HFF-Myc (cell line): ENCODE results near the gene NCKAP5.

Experiments
- DNase-seq: peaks from one replicate; pipeline ENCODE4 v3.0.0-alpha.2; 2011; ENCODE audit warnings: low read depth; ENCODE audit errors: extremely low read depth
- H3K4me3 ChIP-seq: replicated peaks from 2 replicates; pipeline ENCODE4 v1.5.1; 2011; ENCODE audit warnings: low read depth, mild to moderate bottlenecking, control low read depth, low read length
- CTCF ChIP-seq: IDR thresholded peaks from 2 replicates; pipeline ENCODE4 v1.5.1; 2012; ENCODE audit warnings: mild to moderate bottlenecking, low read depth, low read length, control low read depth; ENCODE audit errors: missing control alignments

The NCKAP5 gene

GRCh38 chr2:132883430-132883829 is 684.8 kb downstream of the NCKAP5 start:
- no peak for DNase-seq
- no peak for TF ChIP-seq CTCF
- no peak overlapping the region for H3K4me3 ChIP-seq

DNA sequence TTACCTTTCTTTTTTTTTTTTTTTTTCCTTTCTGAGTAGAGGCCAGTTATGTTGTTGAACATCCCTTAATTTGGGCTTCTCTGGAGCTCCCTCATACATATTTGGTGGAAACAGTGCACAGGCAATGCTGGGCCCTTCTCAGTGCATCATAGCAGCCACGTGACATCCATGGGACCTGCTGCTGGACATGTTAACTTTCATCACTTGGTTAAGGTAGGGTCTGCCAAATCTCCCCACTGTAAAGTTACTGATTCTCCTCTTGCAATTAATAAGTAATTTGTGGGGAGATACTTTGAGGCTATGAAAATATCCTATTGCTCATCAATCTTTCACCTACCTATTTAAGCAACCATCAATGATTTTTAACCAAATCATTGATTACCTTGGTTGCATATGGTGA is 686.7 kb downstream of the NCKAP5 start:
- no peak for DNase-seq
- no peak for TF ChIP-seq CTCF
- no peak overlapping the region for H3K4me3 ChIP-seq

GRCh38 chr2:132877923-132878322 is 690.3 kb downstream of the NCKAP5 start:
- no peak overlapping the region for H3K4me3 ChIP-seq
- no peak for TF ChIP-seq CTCF
- DNase-seq, result no peak

DNA sequence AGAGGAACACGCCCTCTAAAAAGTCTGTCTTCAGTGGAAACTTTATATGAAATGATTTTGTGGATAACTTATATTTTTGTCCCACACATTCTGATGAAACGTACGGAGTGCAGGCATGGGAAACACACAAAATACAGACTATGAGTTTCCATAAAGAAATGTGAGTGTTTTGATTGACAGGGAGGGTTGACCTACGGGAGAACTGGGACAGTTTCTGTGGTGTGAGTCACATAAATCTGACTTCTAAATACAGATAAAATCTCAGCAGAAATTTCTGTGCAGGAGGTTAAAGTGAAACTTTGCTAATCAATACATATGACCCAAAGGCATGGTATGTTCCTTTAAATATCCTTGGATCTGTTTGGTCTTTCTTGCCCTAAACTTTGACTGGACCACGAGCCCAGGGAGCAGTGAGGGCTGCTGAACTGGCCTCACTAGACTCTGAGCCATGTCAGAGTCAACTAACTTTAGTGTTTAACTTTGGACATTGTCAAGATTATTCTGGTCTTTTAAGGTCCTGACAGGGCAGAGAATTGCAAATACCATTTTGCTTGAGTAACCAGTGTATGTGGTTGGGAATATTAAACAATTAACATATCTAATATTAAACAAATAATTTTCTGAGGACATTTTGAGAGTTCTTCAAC is 691.4 kb downstream of the NCKAP5 start:
- H3K4me3 ChIP-seq, result no peak overlapping the region
- no peak for TF ChIP-seq CTCF
- DNase-seq, result no peak

- no peak for TF ChIP-seq CTCF
- DNase-seq, result no peak
- H3K4me3 ChIP-seq, result no peak overlapping the region
Measured at GRCh38 chr2:132875193-132875592, 693.1 kb downstream of the NCKAP5 start.

DNA sequence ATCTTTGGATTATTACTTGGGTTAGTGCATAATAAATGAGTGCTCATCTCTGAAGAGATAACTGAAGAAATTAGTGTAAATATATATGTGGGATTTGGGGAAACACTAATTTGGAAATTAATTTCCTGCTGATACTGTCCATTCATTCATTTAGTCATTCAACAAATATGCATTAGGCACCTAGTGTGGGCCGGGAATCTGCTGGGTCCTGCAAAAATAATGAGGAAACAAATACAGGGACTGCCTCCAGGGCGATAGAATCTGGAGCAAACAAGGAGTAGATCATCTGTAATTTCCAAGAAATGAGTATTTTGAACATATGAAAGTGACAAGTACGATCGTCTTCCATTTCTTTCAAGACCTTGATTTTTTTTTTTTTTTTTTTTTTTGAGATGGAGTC is 694.5 kb downstream of the NCKAP5 start:
- no peak for TF ChIP-seq CTCF
- DNase-seq, result no peak
- no peak overlapping the region for H3K4me3 ChIP-seq

GRCh38 chr2:132871831-132872230 is 696.4 kb downstream of the NCKAP5 start:
- DNase-seq, result no peak
- H3K4me3 ChIP-seq, result no peak overlapping the region
- TF ChIP-seq CTCF, result no peak
